ENCODE measurements around the gene PAFAH1B1. TPM values are rescaled to one million over a fixed set of nuclear protein-coding genes. Genes with fewer than 3 reads are reported as not detected.

The PAFAH1B1 gene
- total RNA-seq, 1 experiment from 2014 or later: 89.2 TPM

DNA sequence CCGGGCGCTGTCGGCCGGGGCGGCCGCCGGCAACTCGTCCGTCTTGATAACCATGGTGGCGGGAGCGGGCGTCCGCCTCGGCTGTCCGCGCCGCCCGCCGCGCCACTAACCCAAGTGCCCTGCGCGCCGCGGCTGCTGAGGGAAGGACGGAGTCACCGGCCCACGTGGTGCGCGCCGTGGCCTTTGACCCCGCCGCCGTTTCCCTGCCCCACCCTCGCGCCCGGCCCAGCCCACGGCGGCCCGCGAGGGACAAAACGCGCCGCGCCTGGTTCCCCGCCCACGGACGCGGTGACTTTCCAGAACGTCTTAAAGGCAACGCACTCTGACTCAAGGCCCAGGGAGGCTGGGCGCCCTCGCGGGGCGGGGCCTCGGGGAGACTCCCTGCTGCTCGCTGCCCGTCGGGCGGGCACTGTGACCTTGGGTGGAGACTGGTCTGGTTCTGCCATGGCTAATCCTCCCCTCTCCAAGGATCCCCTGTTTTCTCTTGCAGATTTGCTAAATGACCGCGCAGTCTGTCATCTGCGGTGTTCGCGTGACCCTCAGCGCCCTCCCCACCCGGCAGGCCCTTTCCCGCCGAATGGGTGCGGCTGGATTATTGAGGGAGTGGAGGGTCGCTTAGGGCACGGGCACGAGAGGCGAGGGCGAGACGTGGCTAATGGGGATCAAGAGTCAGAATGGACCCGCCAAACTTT is 118.3 kb downstream of the PAFAH1B1 start, which contains the start of gene CLUH:
CLUH (minus strand) TSS at position 157 of the 692 bp plus-strand sequence; CDS start at position 54, 103 bp downstream.
- Histone ChIP-seq H3K79me2 (ENCODE audit: low read length) (peaks cover 50% of the 10 kb centered on the region), H2AFZ (ENCODE audit: low read length) (peak within 1 kb of the TSS; percentile 84; the same call in 1 of the 2 replicates), H3K9me2 (replicated peaks; ENCODE audit: insufficient read depth, low read length) (no peaks in the 10 kb centered on the region), H4K20me1 (ENCODE audit: insufficient read depth, low read depth, low read length) (peaks cover 42% of the 10 kb centered on the region), H3K36me3 (ENCODE audit: insufficient read depth, low read length) (no peaks in the 10 kb centered on the region; the same call in 1 of the 2 replicates), H3K27ac (ENCODE audit: low read length) (peak within 1 kb of the TSS; percentile 64), H3K4me2 (ENCODE audit: low read depth, low read length, poor library complexity, severe bottlenecking) (peak within 1 kb of the TSS; percentile 89), H3K4me3 (ENCODE audit: low read length) (peak within 1 kb of the TSS; percentile 93), H3K4me1 (ENCODE audit: low read length) (peaks cover 30% of the 10 kb centered on the region), H3K9ac (ENCODE audit: low read length) (peak within 1 kb of the TSS; percentile 92), H3K27me3 (ENCODE audit: low read length) (no peaks in the 10 kb centered on the region), H3K9me3 (ENCODE audit: low read length) (no peaks in the 10 kb centered on the region)
- peak; percentile 97 for DNase-seq

DNA sequence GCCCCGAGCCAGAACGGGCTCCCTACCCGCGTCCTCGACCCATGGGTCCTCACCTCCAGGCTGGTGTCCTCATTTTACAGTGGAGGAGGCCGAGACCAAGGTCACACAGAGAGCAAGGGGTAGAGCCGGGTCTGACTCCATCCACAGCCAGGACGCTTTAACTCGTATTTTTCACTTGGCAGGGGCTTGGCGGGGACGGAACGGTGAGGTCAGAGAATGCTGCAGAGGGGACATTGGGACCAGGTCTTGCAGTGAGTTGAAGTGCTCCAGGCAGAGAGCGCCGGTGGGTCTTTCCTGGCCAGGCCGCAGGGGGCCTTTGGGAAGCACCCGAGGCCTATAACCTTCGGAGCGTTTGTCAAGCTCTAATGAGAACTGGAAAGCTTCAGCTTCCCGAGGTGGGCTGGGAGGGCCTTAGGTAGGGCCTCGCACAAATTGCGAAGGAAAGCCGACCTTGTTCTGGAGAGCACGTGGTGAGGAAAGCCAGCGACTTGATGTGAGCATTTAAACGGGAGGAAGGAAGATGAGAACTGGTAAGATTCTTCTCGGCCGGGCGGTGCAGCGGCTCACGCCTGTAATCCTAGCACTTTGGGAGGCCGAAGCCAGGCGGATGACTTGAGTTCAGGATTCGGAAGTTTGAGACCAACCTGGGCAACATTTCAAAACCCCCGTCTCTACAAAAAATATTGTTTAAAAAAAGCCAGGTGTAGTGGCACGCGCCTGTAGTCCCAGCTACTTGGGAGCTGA is 119.0 kb downstream of the PAFAH1B1 start:
- Histone ChIP-seq H3K27ac (ENCODE audit: low read length) (no peak overlapping the region), H3K9me3 (ENCODE audit: low read length) (no peaks in the 10 kb centered on the region), H3K4me2 (ENCODE audit: low read depth, low read length, poor library complexity, severe bottlenecking) (peak overlapping the region; percentile 76), H3K79me2 (ENCODE audit: low read length) (peaks cover 43% of the 10 kb centered on the region), H3K9me2 (replicated peaks; ENCODE audit: insufficient read depth, low read length) (no peaks in the 10 kb centered on the region), H3K27me3 (ENCODE audit: low read length) (no peaks in the 10 kb centered on the region), H2AFZ (ENCODE audit: low read length) (peak overlapping the region; percentile 84; the same call in 1 of the 2 replicates), H4K20me1 (ENCODE audit: insufficient read depth, low read depth, low read length) (peaks cover 35% of the 10 kb centered on the region), H3K36me3 (ENCODE audit: insufficient read depth, low read length) (no peaks in the 10 kb centered on the region; the same call in 1 of the 2 replicates), H3K4me3 (ENCODE audit: low read length) (peak overlapping the region; percentile 93), H3K4me1 (ENCODE audit: low read length) (peaks cover 30% of the 10 kb centered on the region), H3K9ac (ENCODE audit: low read length) (peak overlapping the region; percentile 92)
- DNase-seq: no peak

DNA sequence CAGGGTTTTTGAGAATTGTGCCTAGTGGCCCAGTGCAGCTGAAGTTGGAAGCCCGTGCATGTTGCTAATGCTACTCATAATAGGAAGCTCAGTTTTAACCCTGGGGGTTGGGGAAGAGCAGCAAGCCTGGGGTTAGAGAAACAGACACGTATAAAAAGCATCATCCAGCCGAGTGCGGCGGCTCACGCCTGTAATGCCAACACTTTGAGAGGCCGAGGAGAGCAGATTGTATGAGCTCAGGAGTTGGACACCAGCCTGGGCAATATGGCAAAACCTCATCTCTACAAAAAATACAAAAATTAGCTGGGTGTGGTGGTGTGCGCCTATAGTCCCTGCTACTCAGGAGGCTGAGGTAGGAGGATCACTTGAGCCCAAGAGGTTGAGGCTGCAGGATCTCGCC is 120.4 kb downstream of the PAFAH1B1 start:
- no peak overlapping the region for H3K4me3 ChIP-seq (ENCODE audit: low read length)
- no peak for DNase-seq
- no peak overlapping the region for H3K4me2 ChIP-seq (ENCODE audit: low read depth, low read length, poor library complexity, severe bottlenecking)
- peaks cover 21% of the 10 kb centered on the region for H4K20me1 ChIP-seq (ENCODE audit: insufficient read depth, low read depth, low read length)
- peaks cover 18% of the 10 kb centered on the region for H3K4me1 ChIP-seq (ENCODE audit: low read length)
- no peak overlapping the region for H3K9ac ChIP-seq (ENCODE audit: low read length)
- no peak overlapping the region for H3K27ac ChIP-seq (ENCODE audit: low read length)
- no peaks in the 10 kb centered on the region for H3K36me3 ChIP-seq (ENCODE audit: insufficient read depth, low read length)
- no peak overlapping the region for H2AFZ ChIP-seq (ENCODE audit: low read length)
- H3K9me2 ChIP-seq (replicated peaks; ENCODE audit: insufficient read depth, low read length): no peaks in the 10 kb centered on the region
- H3K9me3 ChIP-seq (ENCODE audit: low read length): no peaks in the 10 kb centered on the region
- no peaks in the 10 kb centered on the region for H3K27me3 ChIP-seq (ENCODE audit: low read length)
- peaks cover 29% of the 10 kb centered on the region for H3K79me2 ChIP-seq (ENCODE audit: low read length)

DNA sequence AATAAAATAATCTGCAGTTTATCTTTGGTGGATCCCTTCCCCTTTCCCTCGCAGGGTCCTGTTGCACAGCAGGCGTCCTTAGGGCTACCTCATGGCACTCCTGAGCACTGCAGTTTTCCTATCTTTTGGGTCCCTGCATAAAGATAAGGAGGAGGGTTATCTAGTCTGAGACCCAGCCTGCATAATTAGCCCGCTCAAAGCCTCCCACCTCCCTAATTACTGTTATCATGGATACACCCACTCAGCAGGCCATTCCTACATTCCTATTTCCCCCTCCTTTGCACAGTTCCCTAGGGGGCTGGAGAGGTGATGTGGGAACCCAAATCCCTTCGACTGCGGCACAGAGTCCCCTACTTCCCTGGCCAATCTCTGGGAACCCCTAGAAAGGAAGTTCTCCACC is 123.2 kb downstream of the PAFAH1B1 start:
- Histone ChIP-seq H4K20me1 (ENCODE audit: insufficient read depth, low read depth, low read length) (no peaks in the 10 kb centered on the region), H3K9ac (ENCODE audit: low read length) (no peak overlapping the region), H3K27me3 (ENCODE audit: low read length) (no peaks in the 10 kb centered on the region), H3K27ac (ENCODE audit: low read length) (no peak overlapping the region), H3K4me3 (ENCODE audit: low read length) (no peak overlapping the region), H3K36me3 (ENCODE audit: insufficient read depth, low read length) (no peaks in the 10 kb centered on the region), H3K4me1 (ENCODE audit: low read length) (peaks cover 9% of the 10 kb centered on the region), H2AFZ (ENCODE audit: low read length) (no peak overlapping the region), H3K9me3 (ENCODE audit: low read length) (no peaks in the 10 kb centered on the region), H3K79me2 (ENCODE audit: low read length) (peaks cover 5% of the 10 kb centered on the region), H3K4me2 (ENCODE audit: low read depth, low read length, poor library complexity, severe bottlenecking) (no peak overlapping the region), H3K9me2 (replicated peaks; ENCODE audit: insufficient read depth, low read length) (no peaks in the 10 kb centered on the region)
- DNase-seq: no peak

DNA sequence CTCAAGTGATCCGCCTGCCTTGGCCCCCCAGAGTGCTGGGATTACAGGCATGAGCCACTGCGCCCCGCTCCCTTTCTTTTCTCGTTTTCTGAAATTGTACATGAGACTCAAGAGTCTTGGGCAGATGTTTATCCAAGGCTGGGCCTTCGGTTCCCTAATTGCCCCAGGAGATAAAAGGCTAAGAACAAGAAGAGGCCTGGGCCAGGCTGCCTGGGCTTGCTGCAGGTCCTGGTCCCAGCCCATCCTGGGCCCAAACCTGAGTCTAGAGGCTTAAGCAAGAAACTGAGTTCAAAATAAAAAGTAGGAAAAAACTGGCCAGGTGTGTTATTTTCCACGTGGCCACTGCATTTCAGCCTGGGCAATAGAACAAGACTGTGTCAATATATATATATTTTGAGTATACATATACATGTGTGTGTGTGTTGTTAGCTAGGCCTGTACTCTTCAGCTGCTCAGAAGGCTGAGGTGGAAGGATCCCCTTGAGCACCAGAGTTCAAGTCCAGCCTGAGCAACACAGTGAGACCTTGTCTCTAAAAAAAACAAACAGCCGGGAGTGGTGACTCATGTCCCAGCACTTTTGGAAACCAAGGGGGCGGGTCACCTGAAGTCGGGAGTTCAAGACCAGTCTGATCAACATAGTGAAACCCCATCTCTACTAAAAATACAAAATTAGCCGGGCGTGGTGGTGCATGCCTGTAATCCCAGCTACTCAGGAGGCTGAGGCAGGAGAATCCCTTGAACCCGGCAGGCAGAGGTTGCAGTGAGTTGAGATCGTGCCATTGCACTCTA is 124.9 kb downstream of the PAFAH1B1 start:
- Histone ChIP-seq H3K4me1 (ENCODE audit: low read length) (no peaks in the 10 kb centered on the region), H3K9me2 (replicated peaks; ENCODE audit: insufficient read depth, low read length) (no peaks in the 10 kb centered on the region), H3K4me3 (ENCODE audit: low read length) (no peak overlapping the region), H3K9ac (ENCODE audit: low read length) (no peak overlapping the region), H2AFZ (ENCODE audit: low read length) (no peak overlapping the region), H3K79me2 (ENCODE audit: low read length) (no peaks in the 10 kb centered on the region), H3K27me3 (ENCODE audit: low read length) (no peaks in the 10 kb centered on the region), H4K20me1 (ENCODE audit: insufficient read depth, low read depth, low read length) (no peaks in the 10 kb centered on the region), H3K36me3 (ENCODE audit: insufficient read depth, low read length) (no peaks in the 10 kb centered on the region), H3K27ac (ENCODE audit: low read length) (no peak overlapping the region), H3K9me3 (ENCODE audit: low read length) (no peaks in the 10 kb centered on the region), H3K4me2 (ENCODE audit: low read depth, low read length, poor library complexity, severe bottlenecking) (no peak overlapping the region)
- no peak for DNase-seq

DNA sequence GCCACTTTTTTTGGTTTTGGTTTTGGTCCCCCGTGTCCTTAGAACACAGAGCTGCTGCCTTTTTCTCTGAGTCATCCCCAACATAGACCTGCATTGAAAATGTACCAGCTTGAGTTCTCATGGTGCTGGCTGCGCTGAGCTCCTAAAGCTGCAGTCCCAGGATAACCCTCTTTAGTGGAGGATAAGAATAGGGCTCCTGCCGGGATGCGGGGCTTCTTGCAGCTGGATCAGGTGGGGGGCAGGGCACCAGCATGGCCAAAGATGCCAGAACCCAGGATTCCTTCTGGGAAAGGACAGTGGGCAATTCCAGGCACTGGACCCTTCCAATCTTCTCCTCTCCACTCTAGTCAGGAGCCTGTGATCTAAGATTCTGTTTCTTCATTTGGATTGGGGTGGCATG is 126.4 kb downstream of the PAFAH1B1 start:
- no peaks in the 10 kb centered on the region for H3K27me3 ChIP-seq (ENCODE audit: low read length)
- no peak overlapping the region for H2AFZ ChIP-seq (ENCODE audit: low read length)
- H3K36me3 ChIP-seq (ENCODE audit: insufficient read depth, low read length): no peaks in the 10 kb centered on the region
- H3K9me3 ChIP-seq (ENCODE audit: low read length): no peaks in the 10 kb centered on the region
- H3K4me3 ChIP-seq (ENCODE audit: low read length): no peak overlapping the region
- no peaks in the 10 kb centered on the region for H3K9me2 ChIP-seq (replicated peaks; ENCODE audit: insufficient read depth, low read length)
- no peaks in the 10 kb centered on the region for H3K79me2 ChIP-seq (ENCODE audit: low read length)
- H3K27ac ChIP-seq (ENCODE audit: low read length): no peak overlapping the region
- H3K9ac ChIP-seq (ENCODE audit: low read length): no peak overlapping the region
- no peaks in the 10 kb centered on the region for H3K4me1 ChIP-seq (ENCODE audit: low read length)
- H4K20me1 ChIP-seq (ENCODE audit: insufficient read depth, low read depth, low read length): no peaks in the 10 kb centered on the region
- DNase-seq: no peak
- H3K4me2 ChIP-seq (ENCODE audit: low read depth, low read length, poor library complexity, severe bottlenecking): no peak overlapping the region

DNA sequence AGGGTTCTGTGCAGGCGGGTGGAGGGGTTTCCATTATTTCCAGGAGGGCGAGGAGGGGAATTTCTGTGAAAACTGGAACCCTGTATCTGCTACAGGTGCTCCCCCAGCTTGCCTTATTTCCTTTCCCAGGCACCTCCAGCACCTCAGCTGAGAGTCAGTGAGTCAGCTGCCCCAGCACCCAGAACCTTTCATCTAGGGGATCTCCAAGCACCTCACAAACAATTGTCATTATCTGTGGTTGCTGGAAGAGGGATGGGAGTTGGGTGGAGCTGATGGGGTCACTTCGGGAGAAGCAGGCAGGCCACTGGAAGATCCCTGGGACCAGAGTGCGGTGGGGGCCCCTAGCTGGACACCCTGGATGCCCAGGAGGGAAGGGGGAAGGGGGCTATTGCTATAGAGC is 128.1 kb downstream of the PAFAH1B1 start:
- no peak overlapping the region for H2AFZ ChIP-seq (ENCODE audit: low read length)
- no peaks in the 10 kb centered on the region for H3K4me1 ChIP-seq (ENCODE audit: low read length)
- no peaks in the 10 kb centered on the region for H4K20me1 ChIP-seq (ENCODE audit: insufficient read depth, low read depth, low read length)
- no peak overlapping the region for H3K9ac ChIP-seq (ENCODE audit: low read length)
- H3K27me3 ChIP-seq (ENCODE audit: low read length): no peaks in the 10 kb centered on the region
- no peak overlapping the region for H3K4me3 ChIP-seq (ENCODE audit: low read length)
- H3K9me2 ChIP-seq (replicated peaks; ENCODE audit: insufficient read depth, low read length): no peaks in the 10 kb centered on the region
- no peaks in the 10 kb centered on the region for H3K9me3 ChIP-seq (ENCODE audit: low read length)
- no peaks in the 10 kb centered on the region for H3K36me3 ChIP-seq (ENCODE audit: insufficient read depth, low read length)
- no peaks in the 10 kb centered on the region for H3K79me2 ChIP-seq (ENCODE audit: low read length)
- H3K4me2 ChIP-seq (ENCODE audit: low read depth, low read length, poor library complexity, severe bottlenecking): no peak overlapping the region
- H3K27ac ChIP-seq (ENCODE audit: low read length): no peak overlapping the region
- no peak for DNase-seq

DNA sequence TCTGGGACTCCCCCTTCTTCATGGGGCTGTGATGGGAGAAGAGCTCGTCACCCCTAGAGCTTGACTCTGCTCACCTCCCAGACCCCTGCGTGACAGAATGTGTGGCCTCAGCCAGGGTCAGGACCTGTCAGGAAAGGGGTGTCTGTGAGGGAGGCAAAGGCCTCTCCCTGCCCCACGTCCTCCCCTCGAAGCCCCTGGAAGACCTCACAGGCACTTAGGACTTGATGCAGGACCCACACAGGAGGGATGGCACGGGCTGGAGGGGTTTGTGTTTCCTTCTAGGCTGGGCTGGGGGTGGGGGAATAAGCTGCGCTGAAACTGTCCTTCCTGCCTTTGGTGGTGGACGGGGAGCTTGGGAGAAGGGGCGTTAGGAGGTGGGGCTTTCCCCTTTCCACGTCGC is 129.2 kb downstream of the PAFAH1B1 start:
- Histone ChIP-seq H3K4me3 (ENCODE audit: low read length) (no peak overlapping the region), H3K79me2 (ENCODE audit: low read length) (no peaks in the 10 kb centered on the region), H3K27me3 (ENCODE audit: low read length) (no peaks in the 10 kb centered on the region), H3K4me2 (ENCODE audit: low read depth, low read length, poor library complexity, severe bottlenecking) (no peak overlapping the region), H3K9me3 (ENCODE audit: low read length) (no peaks in the 10 kb centered on the region), H3K27ac (ENCODE audit: low read length) (no peak overlapping the region), H3K36me3 (ENCODE audit: insufficient read depth, low read length) (no peaks in the 10 kb centered on the region), H4K20me1 (ENCODE audit: insufficient read depth, low read depth, low read length) (no peaks in the 10 kb centered on the region), H2AFZ (ENCODE audit: low read length) (no peak overlapping the region), H3K9me2 (replicated peaks; ENCODE audit: insufficient read depth, low read length) (no peaks in the 10 kb centered on the region), H3K9ac (ENCODE audit: low read length) (no peak overlapping the region), H3K4me1 (ENCODE audit: low read length) (no peaks in the 10 kb centered on the region)
- no peak for DNase-seq

Data from Karpas-422 (cell line).